ENCODE results near the gene SRPK1.

SRPK1 gene

GRCh38 chr6:35808688-35809087 lies 112.2 kb downstream of the SRPK1 start:
- TF ChIP-seq CTCF (IDR thresholded peaks at IDR 0.05; ENCODE audit: unreplicated experiment in 3 of 3): no peak
- H3K36me3 Mint-ChIP-seq (ENCODE audit: low read depth): no peaks in the 10 kb centered on the region
- peaks cover 7% of the 10 kb centered on the region for H3K4me1 Mint-ChIP-seq
- H3K27ac Mint-ChIP-seq: no peak overlapping the region
- peaks cover 11% of the 10 kb centered on the region for H3K27me3 Mint-ChIP-seq (ENCODE audit: low read depth)
- no peak overlapping the region for H3K4me3 Mint-ChIP-seq
- no peaks in the 10 kb centered on the region for H3K9me3 Mint-ChIP-seq

- Mint-ChIP-seq H3K4me3 (peak within 1 kb of the TSS; percentile 63 to 69 (median 66)), H3K27ac (no peak within 1 kb of the TSS), H3K27me3 (ENCODE audit: low read depth) (peaks cover 11% of the 10 kb centered on the region), H3K4me1 (peaks cover 7% of the 10 kb centered on the region), H3K36me3 (ENCODE audit: low read depth) (no peaks in the 10 kb centered on the region), H3K9me3 (no peaks in the 10 kb centered on the region)
- TF ChIP-seq CTCF (IDR thresholded peaks at IDR 0.05; ENCODE audit: unreplicated experiment in 3 of 3): no peak
Measured at GRCh38 chr6:35804996-35805736, 115.7 kb downstream of the SRPK1 start, which contains the start of gene LHFPL5. TSS of gene LHFPL5 (plus strand) at chr6:35805352. CDS start at chr6:35805671, 319 bp downstream.

- no peak for TF ChIP-seq CTCF (IDR thresholded peaks at IDR 0.05; ENCODE audit: unreplicated experiment in 3 of 3)
- Mint-ChIP-seq H3K36me3 (ENCODE audit: low read depth) (no peaks in the 10 kb centered on the region), H3K9me3 (no peaks in the 10 kb centered on the region), H3K27ac (no peak overlapping the region), H3K4me3 (no peak overlapping the region), H3K4me1 (no peaks in the 10 kb centered on the region), H3K27me3 (ENCODE audit: low read depth) (peaks cover 10% of the 10 kb centered on the region)
Measured at GRCh38 chr6:35801148-35801547, 119.8 kb downstream of the SRPK1 start.

- TF ChIP-seq CTCF (IDR thresholded peaks at IDR 0.05; ENCODE audit: unreplicated experiment in 3 of 3): no peak
- Mint-ChIP-seq H3K9me3 (no peaks in the 10 kb centered on the region), H3K4me3 (no peak overlapping the region), H3K4me1 (no peaks in the 10 kb centered on the region), H3K27ac (no peak overlapping the region), H3K27me3 (ENCODE audit: low read depth) (peaks cover 23% of the 10 kb centered on the region), H3K36me3 (ENCODE audit: low read depth) (no peaks in the 10 kb centered on the region)
Measured at GRCh38 chr6:35798706-35799105, 122.2 kb downstream of the SRPK1 start.

- peaks cover 24% of the 10 kb centered on the region for H3K27me3 Mint-ChIP-seq (ENCODE audit: low read depth)
- no peak overlapping the region for H3K27ac Mint-ChIP-seq
- H3K36me3 Mint-ChIP-seq (ENCODE audit: low read depth): no peaks in the 10 kb centered on the region
- H3K9me3 Mint-ChIP-seq: no peaks in the 10 kb centered on the region
- H3K4me3 Mint-ChIP-seq: no peak overlapping the region
- TF ChIP-seq CTCF (IDR thresholded peaks at IDR 0.05; ENCODE audit: unreplicated experiment in 3 of 3): no peak
- H3K4me1 Mint-ChIP-seq: no peaks in the 10 kb centered on the region
Measured at GRCh38 chr6:35797837-35798526, 122.9 kb downstream of the SRPK1 start.
